CD4-positive, alpha-beta T cell treated with Interleukin-17A for 4 hours (primary cell): ENCODE measurements around the gene TMPRSS9.
"Not testable (repeated sequence)": the region's sequence is repeated elsewhere in the genome, so short reads cannot be mapped to it uniquely, and the experiment has no call there.

Experiments used
- DNase-seq: peaks from one replicate; pipeline ENCODE4 v3.0.0-alpha.2; 2020; ENCODE audit warnings: mixed read lengths

Gene TMPRSS9

DNA sequence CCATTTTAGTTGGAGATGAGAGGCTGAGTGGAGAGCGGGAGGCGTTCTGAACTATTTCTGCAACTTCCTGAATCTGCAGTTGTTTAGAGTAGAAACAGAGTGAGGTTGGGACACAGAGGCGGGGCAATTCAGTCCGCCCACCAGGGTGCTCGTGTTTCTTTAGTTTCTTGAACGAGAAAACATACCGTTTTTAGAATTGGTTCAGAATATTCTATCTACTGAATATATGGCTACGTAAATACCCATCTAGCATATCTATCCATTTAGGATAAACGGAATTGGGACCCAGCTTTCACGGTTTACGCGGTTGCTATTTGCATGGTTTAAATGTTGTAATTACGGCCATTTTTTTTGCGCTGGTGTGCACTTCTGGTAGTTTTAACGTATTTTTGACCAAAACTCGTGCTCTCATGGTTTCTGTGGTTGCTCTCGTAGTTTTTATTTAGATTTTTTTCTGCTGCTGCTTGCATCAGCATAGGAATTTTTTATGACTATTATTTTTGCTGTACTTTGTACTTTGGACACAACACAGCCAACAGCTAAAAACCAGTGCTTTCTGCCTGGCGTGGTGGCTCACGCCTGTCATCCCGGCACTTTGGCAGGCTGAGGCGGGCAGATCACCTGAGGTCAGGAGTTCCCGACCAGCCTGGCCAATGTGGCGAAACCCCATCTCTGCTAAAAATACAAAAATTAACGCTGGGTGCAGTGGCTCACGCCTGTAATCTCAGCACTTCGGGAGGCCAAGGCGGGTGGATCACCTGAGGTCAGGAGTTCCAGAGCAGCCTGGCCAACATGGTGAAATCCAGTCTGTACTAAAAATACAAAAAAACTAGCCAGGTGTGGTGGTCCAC lies 34.6 kb downstream of the TMPRSS9 start:
- DNase-seq: peak; percentile 13

DNA sequence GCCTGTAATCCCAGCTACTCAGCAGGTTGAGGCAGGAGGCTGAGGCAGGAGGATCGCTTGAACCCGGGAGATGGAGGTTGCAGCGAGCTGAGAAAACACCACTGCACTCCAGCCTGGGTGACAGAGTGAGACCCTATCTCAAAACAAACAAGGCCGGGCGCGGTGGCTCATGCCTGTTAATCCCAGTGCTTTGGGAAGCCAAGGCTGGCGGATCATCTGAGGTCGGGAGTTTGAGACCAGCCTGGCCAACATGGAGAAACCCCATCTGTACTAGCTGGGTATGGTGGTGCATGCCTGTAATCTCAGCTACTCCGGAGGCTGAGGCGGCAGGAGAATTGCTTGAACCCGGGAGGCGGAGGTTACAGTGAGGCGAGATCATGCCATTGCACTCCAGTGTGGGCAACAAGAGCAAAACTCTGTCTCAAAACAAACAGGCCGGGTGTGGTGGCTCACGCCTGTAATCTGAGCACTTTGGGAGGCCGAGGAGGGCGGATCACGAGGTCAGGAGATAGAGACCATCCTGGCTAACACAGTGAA lies 35.3 kb downstream of the TMPRSS9 start:
- not testable (repeated sequence) for DNase-seq

DNA sequence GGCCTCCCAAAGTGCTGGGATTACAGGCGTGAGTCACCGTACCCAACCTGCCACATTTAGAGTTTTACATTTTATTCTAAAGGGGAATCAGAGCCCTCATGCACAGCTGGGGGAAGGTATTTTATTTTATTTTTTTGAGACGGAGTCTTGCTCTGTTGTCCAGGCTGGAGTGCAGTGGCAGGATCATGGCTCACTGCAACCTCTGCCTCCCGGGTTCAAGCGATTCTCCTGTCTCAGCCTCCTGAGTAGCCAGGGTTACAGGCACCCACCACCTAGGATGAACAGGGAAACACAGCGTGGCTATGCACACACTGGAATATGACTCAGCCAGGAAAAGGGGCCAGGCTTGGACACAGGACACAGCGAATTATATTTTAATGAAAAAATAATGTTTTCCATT lies 37.1 kb downstream of the TMPRSS9 start:
- not testable (repeated sequence) for DNase-seq

DNA sequence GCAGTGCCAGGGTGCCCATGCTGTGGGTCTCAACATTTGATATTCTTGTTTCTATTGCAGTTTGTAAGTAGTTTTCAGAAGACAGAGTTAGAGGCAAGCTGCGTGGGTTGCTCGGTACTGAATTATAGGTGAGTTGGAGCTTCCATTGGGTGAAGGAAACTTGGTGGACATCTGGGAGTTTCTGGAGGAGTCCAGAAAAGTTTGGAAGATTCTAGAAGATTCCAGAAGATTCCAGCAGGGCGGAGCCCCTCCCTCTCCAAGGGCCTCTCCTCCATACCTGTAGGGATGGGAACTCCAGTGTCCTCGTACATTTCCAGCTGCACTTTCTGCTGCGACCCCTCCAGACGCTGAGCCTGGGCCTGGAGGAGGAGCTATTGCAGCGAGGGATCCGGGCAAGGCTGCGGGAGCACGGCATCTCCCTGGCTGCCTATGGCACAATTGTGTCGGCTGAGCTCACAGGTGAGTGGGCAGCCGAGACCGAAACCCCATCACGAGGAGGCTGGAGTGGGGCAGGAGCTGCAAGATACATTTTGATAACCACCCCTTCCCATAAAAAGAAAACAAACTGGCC lies 38.8 kb downstream of the TMPRSS9 start:
- DNase-seq: no peak

DNA sequence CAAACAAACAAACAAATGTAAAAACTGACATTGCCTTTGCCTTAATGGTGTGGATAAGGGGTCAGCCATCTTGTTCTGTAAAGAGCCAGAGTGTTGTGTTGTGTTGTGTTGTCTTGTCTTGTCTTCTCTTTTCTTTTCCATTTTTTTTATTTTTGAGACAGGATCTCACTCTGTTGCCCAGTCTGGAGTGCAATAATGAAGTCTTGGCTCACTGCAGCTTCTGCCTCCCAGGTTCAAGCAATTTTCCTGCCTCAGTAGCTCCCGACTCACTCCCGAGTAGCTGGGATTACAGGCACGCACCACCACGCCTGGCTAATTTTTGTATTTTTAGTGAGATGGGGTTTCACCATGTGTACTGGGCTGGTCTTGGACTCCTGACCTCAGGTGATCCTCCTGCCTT lies 39.5 kb downstream of the TMPRSS9 start:
- no peak for DNase-seq

DNA sequence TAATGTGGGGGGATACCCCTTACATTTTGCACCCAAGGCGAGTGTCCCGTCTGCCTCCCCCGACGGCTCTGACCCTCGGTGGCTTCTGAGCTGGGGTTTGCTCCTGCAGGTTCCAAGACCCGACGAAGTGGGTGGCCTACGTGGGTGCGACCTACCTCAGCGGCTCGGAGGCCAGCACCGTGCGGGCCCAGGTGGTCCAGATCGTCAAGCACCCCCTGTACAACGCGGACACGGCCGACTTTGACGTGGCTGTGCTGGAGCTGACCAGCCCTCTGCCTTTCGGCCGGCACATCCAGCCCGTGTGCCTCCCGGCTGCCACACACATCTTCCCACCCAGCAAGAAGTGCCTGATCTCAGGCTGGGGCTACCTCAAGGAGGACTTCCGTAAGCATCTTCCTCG lies 48.2 kb downstream of the TMPRSS9 start:
- DNase-seq: no peak

DNA sequence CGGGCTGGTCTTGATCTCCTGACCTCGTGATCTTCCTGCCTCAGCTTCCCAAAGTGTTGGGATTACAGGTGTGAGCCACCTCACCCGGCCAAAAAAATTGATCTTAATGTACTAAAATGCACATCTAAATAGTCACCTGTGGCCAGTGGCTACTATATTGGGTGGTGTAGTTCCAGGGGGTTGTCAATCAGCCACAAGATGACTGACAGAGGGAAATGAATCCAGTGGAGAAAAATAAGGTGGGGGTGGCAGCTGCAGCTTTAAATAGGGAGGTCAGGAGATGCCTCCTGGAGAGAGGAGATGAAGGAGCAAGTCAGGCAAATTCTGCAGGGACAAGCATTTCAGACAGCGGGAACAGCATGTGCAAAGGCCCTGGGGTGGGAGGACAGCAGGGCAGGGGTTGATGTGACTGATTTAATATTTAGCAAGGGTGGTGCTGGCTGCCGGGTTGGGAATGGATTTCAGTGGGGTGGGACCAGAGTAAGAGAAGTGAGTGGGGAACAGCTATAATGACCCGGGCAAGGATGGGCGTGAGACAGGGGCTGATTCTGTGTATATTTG lies 49.4 kb downstream of the TMPRSS9 start:
- DNase-seq: no peak

DNA sequence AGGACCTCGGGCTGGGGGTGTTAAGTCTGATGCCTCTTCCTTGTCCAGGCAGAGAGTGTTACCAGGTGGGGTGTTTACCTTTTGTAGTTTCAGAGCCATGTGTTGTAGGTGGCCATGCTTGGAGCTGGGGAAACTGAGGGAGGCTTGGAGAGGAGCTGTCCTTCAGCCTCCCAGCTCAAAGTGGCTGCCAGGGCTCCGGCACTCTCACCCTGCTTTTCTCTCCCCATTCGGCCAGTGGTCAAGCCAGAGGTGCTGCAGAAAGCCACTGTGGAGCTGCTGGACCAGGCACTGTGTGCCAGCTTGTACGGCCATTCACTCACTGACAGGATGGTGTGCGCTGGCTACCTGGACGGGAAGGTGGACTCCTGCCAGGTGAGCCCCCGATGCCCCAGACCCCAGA lies 50.0 kb downstream of the TMPRSS9 start:
- no peak for DNase-seq

DNA sequence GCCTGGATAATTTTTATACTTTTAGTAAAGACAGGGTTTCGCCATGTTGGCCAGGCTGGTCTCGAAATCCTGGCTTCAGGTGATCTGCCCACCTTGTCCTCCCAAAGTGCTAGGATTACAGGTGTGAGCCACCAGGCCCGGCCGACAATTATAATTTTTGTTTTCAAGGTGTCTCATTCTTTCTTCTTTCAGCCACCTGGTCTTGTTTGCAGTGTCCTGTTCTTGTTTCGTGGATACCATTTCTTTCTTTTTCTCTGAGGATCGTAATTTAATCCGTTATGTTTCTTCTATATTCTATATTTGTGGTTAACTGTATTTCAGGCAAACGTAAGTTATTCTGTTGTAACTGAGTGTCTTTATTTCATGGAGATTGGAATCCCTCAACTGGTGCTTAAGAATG lies 51.6 kb downstream of the TMPRSS9 start:
- no peak for DNase-seq

DNA sequence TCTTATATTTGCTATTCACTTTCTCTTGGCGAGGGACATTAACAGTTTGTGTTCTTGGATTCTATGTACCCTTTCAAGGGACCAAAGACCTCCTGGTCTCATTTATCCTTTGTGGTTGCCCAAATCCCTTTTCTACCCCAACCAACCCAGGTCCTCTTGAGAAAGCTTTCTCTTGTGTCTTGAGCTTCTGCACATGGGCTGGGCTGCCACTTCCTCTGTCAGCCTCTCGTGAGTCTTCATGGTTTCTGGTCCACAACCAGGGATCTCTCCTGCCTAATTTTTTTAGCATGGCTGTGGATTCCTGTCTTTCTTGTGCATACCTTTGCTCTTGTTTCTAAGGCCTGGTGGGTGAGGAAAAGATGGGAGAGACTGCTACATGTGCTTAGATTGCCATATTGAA lies 52.4 kb downstream of the TMPRSS9 start:
- no peak for DNase-seq

DNA sequence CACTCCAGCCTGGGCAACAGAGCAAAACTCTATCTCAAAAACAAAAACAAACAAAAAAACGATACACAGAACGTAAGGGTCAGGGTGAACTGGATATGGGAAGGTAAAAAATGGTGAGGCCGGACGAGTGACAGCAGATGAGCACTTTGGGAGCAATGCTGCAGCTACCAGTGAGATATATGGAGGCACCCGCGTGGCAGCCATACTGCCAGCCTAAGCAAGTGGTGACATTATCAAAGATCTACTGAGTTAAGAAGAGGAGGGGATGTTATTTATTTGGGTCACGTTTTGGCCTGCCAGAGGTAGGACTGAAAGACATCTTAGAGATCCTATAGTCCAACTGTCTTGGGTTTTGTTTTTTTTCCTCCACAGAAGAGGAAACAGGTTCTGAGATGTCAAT lies 53.1 kb downstream of the TMPRSS9 start:
- no peak for DNase-seq

DNA sequence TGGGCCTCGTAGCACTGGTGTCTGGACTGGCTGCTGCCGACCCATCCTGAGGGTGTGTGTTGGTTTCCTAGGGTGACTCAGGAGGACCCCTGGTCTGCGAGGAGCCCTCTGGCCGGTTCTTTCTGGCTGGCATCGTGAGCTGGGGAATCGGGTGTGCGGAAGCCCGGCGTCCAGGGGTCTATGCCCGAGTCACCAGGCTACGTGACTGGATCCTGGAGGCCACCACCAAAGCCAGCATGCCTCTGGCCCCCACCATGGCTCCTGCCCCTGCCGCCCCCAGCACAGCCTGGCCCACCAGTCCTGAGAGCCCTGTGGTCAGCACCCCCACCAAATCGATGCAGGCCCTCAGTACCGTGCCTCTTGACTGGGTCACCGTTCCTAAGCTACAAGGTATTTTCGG lies 53.6 kb downstream of the TMPRSS9 start:
- no peak for DNase-seq

DNA sequence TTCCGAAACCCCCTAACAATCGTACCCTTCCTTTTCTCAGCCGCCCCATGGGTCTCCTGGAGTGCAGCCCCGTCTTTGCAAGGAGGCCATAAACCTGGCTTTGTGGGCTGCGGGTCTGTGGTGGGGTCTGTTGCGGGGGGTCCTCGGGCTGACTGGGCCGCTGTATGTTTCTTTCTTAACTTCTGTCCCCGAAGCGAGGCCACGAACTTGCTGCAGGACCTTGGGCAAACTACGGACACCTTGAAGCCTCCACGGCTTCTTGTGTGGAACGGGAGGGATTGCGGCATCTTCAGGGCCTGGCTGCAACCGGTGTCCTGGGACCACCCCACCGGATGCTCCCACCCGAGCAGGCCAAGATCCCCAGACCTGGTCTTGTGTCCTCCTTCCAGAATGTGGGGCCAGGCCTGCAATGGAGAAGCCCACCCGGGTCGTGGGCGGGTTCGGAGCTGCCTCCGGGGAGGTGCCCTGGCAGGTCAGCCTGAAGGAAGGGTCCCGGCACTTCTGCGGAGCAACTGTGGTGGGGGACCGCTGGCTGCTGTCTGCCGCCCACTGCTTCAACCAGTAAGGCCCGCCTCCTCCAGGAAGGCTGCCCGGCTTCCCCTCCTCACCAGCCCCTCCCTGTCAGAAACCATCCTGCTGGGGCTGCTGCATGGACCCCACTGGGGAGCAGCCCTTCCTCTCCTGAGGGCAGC lies 55.4 kb downstream of the TMPRSS9 start:
- no peak for DNase-seq

DNA sequence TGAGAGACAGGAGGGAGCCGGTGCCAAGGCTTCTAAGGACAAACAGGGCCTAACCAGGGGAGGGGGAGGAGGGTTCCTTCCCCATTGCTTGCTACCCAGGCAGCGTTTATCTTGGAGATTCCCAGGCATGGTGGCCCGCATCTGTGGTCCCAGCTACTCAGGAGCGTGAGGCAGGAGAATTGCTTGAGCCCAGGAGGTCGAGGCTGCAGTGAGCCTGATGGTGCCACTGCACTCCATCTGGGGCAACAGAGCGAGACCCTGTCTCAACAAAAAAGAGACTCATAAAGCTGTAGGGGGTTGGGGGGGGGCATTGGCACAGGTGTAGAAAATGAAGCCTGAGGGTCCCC lies 55.9 kb downstream of the TMPRSS9 start:
- DNase-seq: no peak

DNA sequence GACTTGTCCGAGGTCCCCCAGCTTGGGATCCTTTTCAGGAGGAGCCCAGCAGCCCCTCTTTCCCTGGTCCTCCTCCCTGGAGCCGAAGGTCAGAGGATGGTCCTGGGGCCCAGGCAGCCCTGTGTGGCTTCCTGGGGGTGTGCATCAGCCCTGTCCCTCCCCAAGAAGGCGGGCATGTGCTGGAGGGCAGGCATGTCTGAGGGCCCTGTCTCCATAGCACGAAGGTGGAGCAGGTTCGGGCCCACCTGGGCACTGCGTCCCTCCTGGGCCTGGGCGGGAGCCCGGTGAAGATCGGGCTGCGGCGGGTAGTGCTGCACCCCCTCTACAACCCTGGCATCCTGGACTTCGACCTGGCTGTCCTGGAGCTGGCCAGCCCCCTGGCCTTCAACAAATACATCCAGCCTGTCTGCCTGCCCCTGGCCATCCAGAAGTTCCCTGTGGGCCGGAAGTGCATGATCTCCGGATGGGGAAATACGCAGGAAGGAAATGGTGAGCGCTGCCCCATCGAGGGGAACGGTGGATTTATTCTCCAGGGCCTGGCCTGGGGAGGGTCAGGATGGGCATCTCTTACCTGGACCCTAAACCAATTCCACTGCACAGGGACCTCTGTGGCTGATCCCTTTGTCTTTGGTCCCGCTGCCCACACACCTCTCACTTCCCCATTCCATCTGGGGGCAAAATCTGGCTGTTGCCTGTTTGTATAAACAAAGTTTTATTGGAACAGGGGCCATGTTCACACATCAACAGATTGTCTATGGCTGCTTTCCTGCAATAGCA lies 56.4 kb downstream of the TMPRSS9 start:
- DNase-seq: no peak

DNA sequence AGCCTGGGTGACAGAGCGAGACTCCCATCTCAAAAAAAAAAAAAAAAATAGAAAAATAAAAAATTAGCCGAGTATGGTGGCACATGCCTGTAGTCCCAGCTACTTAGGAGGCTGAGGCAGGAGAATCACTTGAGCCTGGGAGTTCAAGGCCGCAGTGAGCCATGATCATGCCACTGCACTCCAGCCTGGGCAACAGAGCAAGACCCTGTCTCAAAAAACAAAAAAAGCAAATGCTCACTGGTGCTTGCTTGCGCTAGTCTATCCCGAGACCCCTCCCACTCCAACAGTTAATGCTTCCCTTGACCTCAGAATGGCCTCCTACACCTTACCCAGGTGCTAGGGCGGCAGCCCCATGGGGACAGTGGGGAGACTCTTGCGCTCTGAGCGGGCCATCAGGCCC lies 57.4 kb downstream of the TMPRSS9 start:
- not testable (repeated sequence) for DNase-seq

DNA sequence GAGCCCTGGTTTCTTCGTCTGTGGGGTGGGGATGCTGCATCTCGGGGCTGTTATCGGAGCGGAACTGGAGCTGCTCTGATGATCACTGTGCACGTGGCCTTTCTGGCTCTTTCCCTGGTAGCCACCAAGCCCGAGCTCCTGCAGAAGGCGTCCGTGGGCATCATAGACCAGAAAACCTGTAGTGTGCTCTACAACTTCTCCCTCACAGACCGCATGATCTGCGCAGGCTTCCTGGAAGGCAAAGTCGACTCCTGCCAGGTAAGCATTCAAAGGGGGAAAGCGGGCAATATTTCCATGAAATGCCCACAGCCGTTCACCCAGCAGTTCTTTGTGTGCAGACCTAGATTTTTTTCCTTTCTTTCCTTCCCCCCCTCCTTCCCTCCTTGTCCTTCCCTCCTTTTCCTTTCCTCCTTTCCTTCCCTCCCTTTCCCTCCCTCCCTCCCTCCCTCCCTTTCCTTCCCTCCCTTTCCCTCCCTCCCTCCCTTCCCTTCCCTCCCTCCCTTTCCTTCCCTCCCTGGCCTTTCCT lies 57.9 kb downstream of the TMPRSS9 start:
- no peak for DNase-seq

DNA sequence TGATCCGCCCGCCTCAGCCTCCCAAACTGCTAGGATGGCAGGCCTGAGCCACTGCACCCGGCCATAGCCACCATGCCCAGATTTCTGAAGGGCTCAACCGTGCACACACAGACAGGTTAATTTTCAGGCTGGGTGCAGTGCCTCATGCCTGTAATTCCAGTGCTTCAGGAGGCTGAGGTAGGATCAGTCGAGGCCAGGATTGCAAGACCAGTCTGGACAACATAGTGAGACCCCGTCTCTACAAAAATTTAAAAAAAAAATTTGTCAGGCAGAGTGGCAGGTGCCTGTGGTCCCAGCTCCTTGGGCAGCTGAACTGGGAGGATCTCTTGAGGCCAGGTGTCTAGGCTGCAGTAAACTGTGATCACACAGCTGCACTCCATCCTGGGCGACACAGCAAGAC lies 59.7 kb downstream of the TMPRSS9 start:
- DNase-seq: no peak

DNA sequence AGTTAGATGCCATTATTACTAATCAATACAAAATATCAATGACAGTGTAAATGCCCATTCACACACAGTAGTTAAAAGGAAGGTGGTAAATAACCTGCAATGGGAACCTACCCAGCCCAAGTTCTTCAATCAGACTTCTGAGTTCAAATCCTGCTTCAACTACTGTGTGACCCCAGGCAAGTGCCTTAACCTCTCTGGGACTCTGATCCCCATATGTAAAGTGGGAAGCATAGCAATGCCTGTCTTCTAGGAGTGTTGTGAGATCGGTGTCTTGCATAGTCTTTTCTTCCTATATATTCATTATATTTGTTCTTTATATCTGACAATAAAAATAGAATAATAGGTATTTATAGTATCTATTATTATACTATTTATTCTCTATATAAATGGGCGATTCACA lies 60.4 kb downstream of the TMPRSS9 start:
- DNase-seq: no peak

DNA sequence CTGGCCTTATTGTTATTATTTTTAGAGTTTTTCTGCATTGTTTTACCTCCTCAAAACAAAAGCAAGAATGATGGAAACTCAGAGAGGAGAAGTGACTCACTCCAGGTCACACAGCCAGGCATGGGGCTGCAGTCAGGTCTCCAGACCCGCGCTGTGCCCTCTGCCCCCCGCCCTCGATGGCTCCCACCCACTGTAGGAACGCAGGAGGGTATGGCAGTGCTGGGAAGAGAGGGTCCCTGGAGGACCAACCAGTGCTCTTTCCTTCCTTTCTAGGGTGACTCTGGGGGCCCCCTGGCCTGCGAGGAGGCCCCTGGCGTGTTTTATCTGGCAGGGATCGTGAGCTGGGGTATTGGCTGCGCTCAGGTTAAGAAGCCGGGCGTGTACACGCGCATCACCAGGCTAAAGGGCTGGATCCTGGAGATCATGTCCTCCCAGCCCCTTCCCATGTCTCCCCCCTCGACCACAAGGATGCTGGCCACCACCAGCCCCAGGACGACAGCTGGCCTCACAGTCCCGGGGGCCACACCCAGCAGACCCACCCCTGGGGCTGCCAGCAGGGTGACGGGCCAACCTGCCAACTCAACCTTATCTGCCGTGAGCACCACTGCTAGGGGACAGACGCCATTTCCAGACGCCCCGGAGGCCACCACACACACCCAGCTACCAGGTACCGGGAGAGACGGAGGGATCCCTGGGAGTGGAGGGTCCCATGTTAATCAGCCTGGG lies 61.7 kb downstream of the TMPRSS9 start:
- DNase-seq: no peak

DNA sequence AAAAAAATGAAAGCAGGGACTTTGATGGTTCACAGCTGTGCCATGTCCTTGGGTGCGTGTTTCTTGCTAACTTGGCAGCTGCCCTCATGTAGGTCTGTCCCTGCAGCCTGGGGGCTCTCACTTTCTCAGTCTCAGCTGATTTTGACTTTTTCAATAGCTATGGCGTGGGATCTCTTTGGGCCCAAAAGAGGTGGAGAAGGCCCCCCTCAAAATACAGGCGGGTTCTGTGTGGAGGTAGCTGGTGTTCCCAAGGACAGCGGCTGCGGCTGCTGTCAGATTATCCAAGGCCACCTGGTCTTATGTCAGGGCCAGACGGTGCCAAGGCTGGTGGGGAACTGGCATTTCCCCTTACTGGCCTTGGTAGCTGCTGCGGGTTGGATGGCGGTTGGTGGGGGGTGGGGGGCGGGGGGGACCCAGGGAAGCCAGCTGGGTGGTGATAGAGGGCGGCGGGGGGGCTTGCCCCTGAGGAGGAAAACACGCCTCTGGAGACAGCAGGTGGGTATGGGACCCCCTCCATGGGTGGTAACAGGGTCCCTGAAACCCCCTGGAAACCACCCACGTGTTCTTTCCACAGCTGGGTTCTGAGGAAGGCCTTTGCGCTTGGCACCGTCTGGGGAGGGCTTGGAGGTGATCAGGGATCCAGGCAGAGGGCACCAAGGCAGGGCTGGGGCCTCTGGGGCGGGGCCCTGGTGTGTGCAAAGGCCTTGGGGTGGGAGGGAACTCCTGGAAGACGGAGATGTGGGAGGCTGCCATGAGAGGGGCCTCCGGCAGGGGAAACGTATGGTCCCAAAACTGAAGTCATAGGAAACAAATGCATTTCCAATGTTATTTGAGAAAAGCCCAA lies 63.2 kb downstream of the TMPRSS9 start:
- DNase-seq: no peak
